GM12878 (cell line): ENCODE measurements around the gene KLHL26. TPM values are rescaled to one million over a fixed set of nuclear protein-coding genes. Genes with fewer than 3 reads are reported as not detected.
"Not testable (repeated sequence)": the region's sequence is repeated elsewhere in the genome, so short reads cannot be mapped to it uniquely, and the experiment has no call there.

Experiments used
- ATAC-seq: fragments of 200-7000 bp; cut with Tn5 transposase; 3 replicates; pipeline ENCODE4 v1.9.1; 2020; ENCODE audit warnings: mild to moderate bottlenecking, moderate library complexity
- BruUV-seq: library from RNA; stranded (reverse); fragments of 400-500 nt; replicated peaks from 2 replicates; lab custom pipeline; 2021; lab: Mats Ljungman, UMichigan
- CTCF ChIA-PET: fragments of 300-600 bp; sonication (Branson Sonifier 250); formaldehyde crosslinking; extraction: SDS; loops from one replicate; lab custom pipeline; 2021; ENCODE audit warnings: inconsistent platforms; lab: Yijun Ruan, JAX
- POLR2A ChIA-PET: fragments of 350-600 bp; formaldehyde crosslinking; extraction: SDS; loops from one replicate; lab custom pipeline; 2021; ENCODE audit warnings: inconsistent platforms; lab: Charles Lee
- RAD21 ChIA-PET: fragments of 300-600 bp; sonication (Branson Sonifier 250); formaldehyde crosslinking; loops from one replicate; lab custom pipeline; 2023; ENCODE audit warnings: antibody characterized with exemption; ENCODE audit not compliant: unreplicated experiment; lab: Charles Lee
- SMC1A ChIA-PET: fragments of 300-600 bp; sonication (Branson Sonifier 250); formaldehyde crosslinking; loops from one replicate; lab custom pipeline; 2023; ENCODE audit not compliant: unreplicated experiment, uncharacterized antibody; lab: Charles Lee
- DNase-seq: peaks from one replicate; pipeline ENCODE4 v3.0.0-alpha.2; 2011; ENCODE audit warnings: low read depth, low spot score
- FAIRE-seq: peaks from 3 replicates; lab custom pipeline; 2011; peaks lifted over from hg19 to GRCh38; lab: Jason Lieb, UNC
- H2AFZ ChIP-seq: 2 replicates; pipeline ENCODE4 v1.6.0; 2011; ENCODE audit warnings: low read depth, low read length, control low read depth; ENCODE audit not compliant: control insufficient read depth
- H3K27ac ChIP-seq: 2 replicates; pipeline ENCODE4 v1.5.1; 2011; ENCODE audit warnings: control low read depth; ENCODE audit not compliant: control insufficient read depth, insufficient read depth
- H3K27me3 ChIP-seq, 2 experiments: replicated peaks in 1 of 2; 2 replicates each; pipeline versions ENCODE4 v1.6.0 to v1.6.1; 2011; ENCODE audit warnings: low read length in 1 of 2; ENCODE audit not compliant: control insufficient read depth in 2 of 2, insufficient read depth in 2 of 2
- H3K36me3 ChIP-seq, 2 experiments: 2 replicates each; pipeline ENCODE4 v1.5.1; 2011; ENCODE audit warnings: low read length in 1 of 2; ENCODE audit not compliant: control insufficient read depth in 2 of 2, insufficient read depth in 2 of 2
- H3K4me1 ChIP-seq: 2 replicates; pipeline ENCODE4 v1.6.1; 2011; ENCODE audit warnings: mild to moderate bottlenecking, low read length, moderate library complexity, mixed read lengths; ENCODE audit not compliant: control insufficient read depth, insufficient read depth
- H3K4me2 ChIP-seq: 2 replicates; pipeline ENCODE4 v1.6.0; 2011; ENCODE audit warnings: control low read depth; ENCODE audit not compliant: control insufficient read depth, insufficient read depth
- H3K4me3 ChIP-seq: fragments of 200-600 bp; sonication (generic); 2 replicates; pipeline ENCODE4 v1.5.1; 2016
- H3K79me2 ChIP-seq: 2 replicates; pipeline ENCODE4 v1.6.0; 2011; ENCODE audit warnings: low read length; ENCODE audit not compliant: control insufficient read depth, insufficient read depth
- H3K9ac ChIP-seq: 2 replicates; pipeline ENCODE4 v1.8.0; 2011; ENCODE audit warnings: low read length, control low read depth, mixed read lengths; ENCODE audit not compliant: control insufficient read depth, insufficient read depth
- H3K9me3 ChIP-seq: replicated peaks from 3 replicates; pipeline ENCODE4 v1.5.1; 2011; ENCODE audit warnings: mild to moderate bottlenecking, low read length; ENCODE audit not compliant: control insufficient read depth, insufficient read depth
- H4K20me1 ChIP-seq: 2 replicates; pipeline ENCODE4 v1.6.0; 2011; ENCODE audit not compliant: control insufficient read depth, insufficient read depth
- ZNF687 ChIP-seq: fragments of 450-650 bp; IDR thresholded peaks from 2 replicates; pipeline ENCODE4 v1.6.1; 2017; ENCODE audit warnings: mild to moderate bottlenecking, moderate library complexity
- WGBS: methylation state at CpG from one replicate; pipeline ENCODE4 v1.1.6; 2016; ENCODE audit warnings: low lambda C conversion rate; ENCODE audit not compliant: insufficient replicate concordance, insufficient coverage; ENCODE audit errors: missing lambda C conversion rate; 5-methylcytosine and 5-hydroxymethylcytosine counted together
- in situ Hi-C: fragments of 300-500 bp; cut with MboI; formaldehyde crosslinking; loops from 9 replicates; pipeline ENCODE4 v1.14.3; 2018; ENCODE audit warnings: mixed read lengths
- intact Hi-C: fragments of 100-400 bp; cut with micrococcal nuclease; formaldehyde crosslinking; loops from one replicate; pipeline ENCODE4 v1.14.2; 2022; ENCODE audit not compliant: unreplicated experiment
- polyA plus RNA-seq, 11 experiments: library from polyadenylated mRNA; depleted of rRNA in 4 of 11; unstranded in 6 of 11; stranded (reverse) in 5 of 11; fragments of >200 nt; fragmentation: Nextera tagmentation in 4 of 11; fragmentation: Illumina TruSeq in 1 of 11; extraction: Ambion mirVana in 4 of 11; extraction: Trizol in 1 of 11; gene quantifications; 1 replicate in 1 of 11; 2 replicates in 10 of 11; pipeline versions ENCODE4 v1.2.1 to v1.2.3, GENCODE V29; 2011 to 2016; ENCODE audit warnings: inconsistent platforms in 2 of 11, missing spikeins in 2 of 11, low read depth in 1 of 11
- total RNA-seq, 4 experiments: library from RNA; depleted of rRNA in 3 of 4; stranded (reverse); fragments of >200 nt in 3 of 4; fragmentation: Illumina TruSeq in 1 of 4; extraction: Trizol in 1 of 4; gene quantifications; 2 replicates each; pipeline versions ENCODE4 v1.2.1 to v1.2.3, GENCODE V29; 2013 to 2021

Gene KLHL26
- total and polyA plus RNA-seq, 10 of the 15 experiments (the other 5 are each of a cell fraction or from before 2014, with no cell fraction given) = 0.18 to 14.6 (median 2.9) TPM

- intact Hi-C loops = loop anchor here (5.0 kb wide), 1 partner anchor 240 kb away; the partner anchor contains the start of gene UPF1
- H3K4me2 ChIP-seq, in situ Hi-C loops, H4K20me1 ChIP-seq, H3K27ac ChIP-seq, H3K27me3 ChIP-seq, H3K79me2 ChIP-seq, DNase-seq, H3K9ac ChIP-seq, FAIRE-seq, H3K9me3 ChIP-seq, H2AFZ ChIP-seq, H3K4me3 ChIP-seq, BruUV-seq, H3K36me3 ChIP-seq, ATAC-seq: not testable (repeated sequence)
- CTCF ChIA-PET = interaction anchor here (0.9 to 2.6 kb wide), 9 partner anchors 49 to 323 kb away, joined by 3 to 24 read pairs (median 5); partner anchors contain the start of gene FKBP8
- 86% methylated on average over 5 of the region's 5 CpGs for WGBS
- RAD21 ChIA-PET = interaction anchor here (1.2 to 2.1 kb wide), 2 partner anchors 73 to 256 kb away, joined by 5 to 6 read pairs; no protein-coding TSS in a partner anchor
- POLR2A ChIA-PET = interaction anchor here (1.3 kb wide), 1 partner anchor 35 kb away, joined by 8 read pairs; the partner anchor contains the start of gene KXD1
- H3K4me1 ChIP-seq = peaks cover 24% of the 10 kb centered on the region
- SMC1A ChIA-PET = interaction anchor here (0.9 to 2.3 kb wide), 5 partner anchors 36 to 256 kb away, joined by 3 to 11 read pairs (median 3); partner anchors contain the start of genes ELL and KXD1
Observed at GRCh38 chr19:18592732-18593131, 44.1 kb upstream of the KLHL26 start.

- RAD21 ChIA-PET = interaction anchor here (0.8 to 2.1 kb wide), 10 partner anchors 35 to 255 kb away, joined by 3 to 7 read pairs (median 5); partner anchors contain the start of gene UPF1
- H3K27ac ChIP-seq = no peak overlapping the region
- in situ Hi-C loops = no loop called here
- H3K9me3 ChIP-seq = no peaks in the 10 kb centered on the region
- peaks cover 0 to 3% of the 10 kb centered on the region in 2 experiments; a peak in 1 of 4 replicates for H3K36me3 ChIP-seq
- CTCF ChIA-PET = interaction anchor here (0.6 to 2.6 kb wide), 18 partner anchors 8 to 368 kb away, joined by 3 to 24 read pairs (median 4); partner anchors contain the start of gene FKBP8
- H3K9ac ChIP-seq = no peak overlapping the region
- SMC1A ChIA-PET = interaction anchor here (0.9 to 2.3 kb wide), 6 partner anchors 37 to 255 kb away, joined by 3 to 11 read pairs (median 3); partner anchors contain the start of genes ELL and KXD1
- H3K4me2 ChIP-seq = peak overlapping the region; percentile 73
- 0 out of 2 replicates have a peak overlapping the region, but pooled peaks have one; percentile 67 for H3K4me3 ChIP-seq
- no peak for TF ChIP-seq ZNF687
- no peak for ATAC-seq
- no peak for FAIRE-seq
- WGBS = 39% methylated on average over 20 of the region's 25 CpGs
- POLR2A ChIA-PET = interaction anchor here (0.5 to 1.3 kb wide), 3 partner anchors 36 to 492 kb away, joined by 3 to 8 read pairs (median 5); partner anchors contain the start of gene KXD1
- no TSS peak for BruUV-seq
- DNase-seq = no peak
- H3K4me1 ChIP-seq = peaks cover 18% of the 10 kb centered on the region
- H4K20me1 ChIP-seq = no peaks in the 10 kb centered on the region; the same call in 1 of the 2 replicates
- peaks cover 4% of the 10 kb centered on the region; the same call in 1 of the 2 replicates for H3K79me2 ChIP-seq
- intact Hi-C loops = loop anchor here (2.0 to 5.0 kb wide), 2 partner anchors 83 to 239 kb away; partner anchors contain the start of gene UPF1
- no peak overlapping the region for H2AFZ ChIP-seq
- peaks cover 2% of the 10 kb centered on the region in 2 experiments; a peak in 1 of 4 replicates for H3K27me3 ChIP-seq
Observed at GRCh38 chr19:18593367-18594095, 43.3 kb upstream of the KLHL26 start.
